HUDEP-2 (cell line): ENCODE results near the gene SORBS2.

Source experiments
- DNase-seq, 76 experiments: peaks; one replicate each; lab custom pipeline; 2025; ENCODE audit not compliant: unreplicated experiment in 76 of 76; lab: John Stamatoyannopoulos, UW

The SORBS2 gene

GRCh38 chr4:185682236-185682635 is 129.8 kb downstream of the SORBS2 start:
- DNase-seq, result no peak

GRCh38 chr4:185681604-185682003 is 130.4 kb downstream of the SORBS2 start:
- DNase-seq, result no peak

- no peak for DNase-seq
Observed at GRCh38 chr4:185680617-185681016, 131.4 kb downstream of the SORBS2 start.

GRCh38 chr4:185679523-185679922 is 132.5 kb downstream of the SORBS2 start:
- DNase-seq, result no peak

GRCh38 chr4:185677637-185678314 is 134.2 kb downstream of the SORBS2 start:
- no peak for DNase-seq

- DNase-seq, result no peak
Observed at GRCh38 chr4:185672618-185673017, 139.4 kb downstream of the SORBS2 start.

- no peak for DNase-seq
Observed at GRCh38 chr4:185672151-185672550, 139.8 kb downstream of the SORBS2 start.

- no peak for DNase-seq
Observed at GRCh38 chr4:185671496-185671895, 140.5 kb downstream of the SORBS2 start.

GRCh38 chr4:185671066-185671465 is 140.9 kb downstream of the SORBS2 start:
- no peak for DNase-seq

GRCh38 chr4:185669288-185669687 is 142.7 kb downstream of the SORBS2 start:
- DNase-seq, result no peak

- DNase-seq, result no peak
Observed at GRCh38 chr4:185666156-185666555, 145.8 kb downstream of the SORBS2 start.

- no peak for DNase-seq
Observed at GRCh38 chr4:185665655-185666054, 146.3 kb downstream of the SORBS2 start.

- DNase-seq, result no peak
Observed at GRCh38 chr4:185664481-185664880, 147.5 kb downstream of the SORBS2 start.

GRCh38 chr4:185662030-185662778 is 149.8 kb downstream of the SORBS2 start:
- no peak for DNase-seq

- DNase-seq, result no peak
Observed at GRCh38 chr4:185660340-185660739, 151.7 kb downstream of the SORBS2 start.

GRCh38 chr4:185657699-185658098 is 154.3 kb downstream of the SORBS2 start:
- no peak for DNase-seq

- no peak for DNase-seq
Observed at GRCh38 chr4:185657183-185657582, 154.8 kb downstream of the SORBS2 start.

GRCh38 chr4:185656467-185656931 is 155.5 kb downstream of the SORBS2 start:
- no peak for DNase-seq

- no peak for DNase-seq
Observed at GRCh38 chr4:185654965-185655554, 156.9 kb downstream of the SORBS2 start.

GRCh38 chr4:185654311-185654710 is 157.7 kb downstream of the SORBS2 start:
- no peak for DNase-seq

GRCh38 chr4:185651851-185652250 is 160.1 kb downstream of the SORBS2 start:
- DNase-seq, result no peak
